ENCODE measurements around the gene RAMP2.
"Not testable (repeated sequence)": the region's sequence is repeated elsewhere in the genome, so short reads cannot be mapped to it uniquely, and the experiment has no call there.

RAMP2 gene, protein sequence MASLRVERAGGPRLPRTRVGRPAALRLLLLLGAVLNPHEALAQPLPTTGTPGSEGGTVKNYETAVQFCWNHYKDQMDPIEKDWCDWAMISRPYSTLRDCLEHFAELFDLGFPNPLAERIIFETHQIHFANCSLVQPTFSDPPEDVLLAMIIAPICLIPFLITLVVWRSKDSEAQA

DNA sequence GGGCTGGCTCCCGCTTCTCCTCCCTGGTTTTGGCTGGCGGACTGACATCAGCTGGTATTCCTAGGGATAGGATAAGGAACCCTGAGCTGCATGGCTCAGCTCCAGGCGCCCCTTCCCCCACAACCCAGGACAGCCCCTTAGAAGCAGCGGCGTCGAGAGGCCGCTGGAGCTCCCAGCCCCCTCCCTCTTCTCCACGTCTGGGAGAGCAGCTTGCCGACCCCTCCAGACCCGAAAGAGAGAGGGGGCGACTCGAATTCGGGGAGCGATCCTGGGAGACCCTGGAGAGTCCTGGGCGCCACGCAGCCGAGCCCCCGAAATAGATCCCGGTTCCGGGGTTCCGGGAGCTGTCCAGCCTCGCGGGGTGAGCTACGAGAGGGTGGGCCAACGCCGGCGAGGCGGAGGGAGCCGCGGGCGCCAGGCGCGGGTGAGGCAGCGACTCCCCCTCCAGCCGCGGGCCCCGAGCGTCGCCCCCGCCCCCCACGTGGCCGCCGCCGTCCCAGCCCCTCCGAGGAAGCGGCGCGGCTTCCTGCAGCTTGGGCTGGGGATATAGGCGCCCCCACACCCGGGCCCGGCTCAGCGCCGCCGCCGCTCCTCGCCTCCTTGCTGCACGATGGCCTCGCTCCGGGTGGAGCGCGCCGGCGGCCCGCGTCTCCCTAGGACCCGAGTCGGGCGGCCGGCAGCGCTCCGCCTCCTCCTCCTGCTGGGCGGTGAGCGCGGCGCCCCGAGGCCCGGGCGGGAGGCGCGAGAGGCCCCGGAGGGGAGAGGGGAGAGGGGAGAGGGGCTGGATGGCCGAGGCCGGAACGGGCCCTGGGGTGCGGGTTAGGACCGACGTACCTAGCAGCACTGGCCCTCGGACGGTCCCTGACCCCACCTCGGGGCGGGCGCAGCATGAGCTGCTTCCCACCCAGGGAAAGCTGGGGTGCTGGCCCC is at the start of gene RAMP2:
Gene RAMP2 (plus strand): TSS at position 576 of the 930 bp plus-strand sequence. CDS start 35 bp downstream, at position 611.
- peak; percentile 59 for DNase-seq (ENCODE audit: low read depth, low spot score)

DNA sequence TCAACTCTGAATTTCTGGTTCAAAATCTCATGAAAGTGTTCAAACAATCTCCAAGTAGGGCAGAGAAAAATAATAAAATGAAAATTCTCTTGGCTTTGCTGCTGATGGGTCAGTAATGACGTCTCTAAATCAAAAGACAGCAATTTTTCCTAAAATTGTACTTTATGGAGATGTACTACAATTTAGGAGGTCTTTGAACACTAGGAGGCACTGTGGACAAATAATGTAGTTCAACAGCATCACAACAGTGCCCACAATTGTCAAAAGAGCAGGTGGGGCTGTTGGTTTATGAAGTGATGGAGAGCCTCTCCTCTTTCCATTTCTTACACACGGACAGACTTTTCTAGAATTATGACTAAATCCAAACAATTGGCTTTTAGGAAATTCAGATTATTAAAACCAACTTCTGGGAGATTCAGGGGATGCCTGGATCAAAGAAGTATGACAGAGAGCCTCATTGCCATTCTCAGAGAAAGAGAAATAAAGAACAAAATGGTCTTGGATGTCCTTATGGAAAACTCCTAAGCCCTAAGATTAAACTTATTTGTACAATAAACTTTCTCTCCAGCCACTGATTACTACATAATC is 39.9 kb upstream of the RAMP2 start:
- peak; percentile 79 for DNase-seq (ENCODE audit: low read depth, low spot score)

DNA sequence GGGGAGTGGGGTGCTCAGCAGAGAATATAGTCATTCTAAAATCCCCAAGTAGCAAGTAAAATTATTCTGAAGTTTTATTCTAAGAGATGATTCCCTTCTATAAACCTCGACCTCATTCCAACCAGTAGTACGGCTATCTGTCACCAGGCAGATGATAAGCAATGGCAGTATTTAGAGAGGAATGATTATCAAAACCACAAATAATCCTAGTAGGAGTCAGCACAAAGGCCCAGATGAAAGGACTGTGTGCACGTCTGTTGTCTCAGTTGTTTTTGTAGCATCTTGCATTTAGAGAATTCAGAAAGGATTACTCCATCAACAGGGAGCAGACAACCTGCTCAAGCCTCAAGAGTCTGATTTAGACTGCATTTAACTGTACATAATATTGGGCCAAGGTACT is 37.4 kb upstream of the RAMP2 start:
- DNase-seq (ENCODE audit: low read depth, low spot score) = no peak

DNA sequence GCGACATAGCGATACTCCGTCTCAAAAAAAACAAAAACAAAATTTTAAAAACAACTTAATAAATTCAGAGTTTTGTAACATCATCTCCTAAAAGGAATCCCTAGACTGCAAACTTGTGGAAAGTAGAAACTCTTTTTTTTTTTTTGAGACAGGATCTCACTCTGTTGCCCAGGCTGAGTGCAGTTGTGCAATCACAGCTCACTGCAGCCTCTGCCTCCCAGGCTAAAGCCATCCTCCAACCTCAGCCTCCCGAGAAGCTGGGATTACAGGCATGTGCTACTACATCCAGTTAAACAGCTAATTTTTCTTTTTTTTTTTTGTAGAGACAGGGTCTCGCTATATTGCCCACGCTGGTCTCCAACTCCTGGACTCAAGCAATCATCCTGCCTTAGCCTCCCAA is 35.9 kb upstream of the RAMP2 start:
- no peak for DNase-seq (ENCODE audit: low read depth, low spot score)

DNA sequence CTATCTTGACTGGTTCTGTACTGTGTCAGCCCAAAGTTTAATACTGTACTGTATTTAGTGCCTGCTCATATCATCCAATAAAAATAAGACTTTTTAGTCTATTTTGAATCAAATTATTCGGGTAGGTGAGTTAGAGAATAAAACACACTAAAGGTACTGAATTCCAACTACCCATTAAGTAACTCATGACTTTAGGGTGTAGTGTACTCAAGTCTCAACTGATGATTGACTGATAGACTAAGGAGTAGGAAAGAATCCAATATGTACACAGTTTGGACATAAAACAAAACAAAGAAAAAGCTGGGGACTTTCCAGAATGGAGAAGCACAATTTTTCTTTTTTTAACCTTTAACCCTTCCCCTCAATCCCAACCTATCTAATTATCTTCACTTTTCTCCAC is 20.3 kb upstream of the RAMP2 start:
- DNase-seq (ENCODE audit: low read depth, low spot score) = no peak

DNA sequence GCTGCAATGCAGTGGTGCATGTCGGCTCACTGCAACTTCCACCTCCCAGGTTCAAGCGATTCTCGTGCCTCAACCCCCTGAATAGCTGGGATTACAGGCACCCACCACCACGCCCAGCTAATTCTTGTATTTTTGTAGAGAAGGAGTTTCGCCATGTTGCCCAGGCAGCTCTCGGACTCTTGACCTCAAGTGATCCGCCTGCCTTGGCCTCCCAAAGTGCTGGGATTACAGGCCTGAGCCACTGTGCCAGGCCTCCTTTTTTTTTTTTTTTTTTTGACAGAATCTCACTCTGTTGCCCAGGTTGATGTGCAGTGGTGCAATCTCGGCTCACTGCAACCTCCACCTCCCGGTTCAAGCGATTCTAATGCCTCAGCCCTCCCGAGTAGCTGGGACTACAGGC is 18.1 kb upstream of the RAMP2 start:
- not testable (repeated sequence) for DNase-seq (ENCODE audit: low read depth, low spot score)

DNA sequence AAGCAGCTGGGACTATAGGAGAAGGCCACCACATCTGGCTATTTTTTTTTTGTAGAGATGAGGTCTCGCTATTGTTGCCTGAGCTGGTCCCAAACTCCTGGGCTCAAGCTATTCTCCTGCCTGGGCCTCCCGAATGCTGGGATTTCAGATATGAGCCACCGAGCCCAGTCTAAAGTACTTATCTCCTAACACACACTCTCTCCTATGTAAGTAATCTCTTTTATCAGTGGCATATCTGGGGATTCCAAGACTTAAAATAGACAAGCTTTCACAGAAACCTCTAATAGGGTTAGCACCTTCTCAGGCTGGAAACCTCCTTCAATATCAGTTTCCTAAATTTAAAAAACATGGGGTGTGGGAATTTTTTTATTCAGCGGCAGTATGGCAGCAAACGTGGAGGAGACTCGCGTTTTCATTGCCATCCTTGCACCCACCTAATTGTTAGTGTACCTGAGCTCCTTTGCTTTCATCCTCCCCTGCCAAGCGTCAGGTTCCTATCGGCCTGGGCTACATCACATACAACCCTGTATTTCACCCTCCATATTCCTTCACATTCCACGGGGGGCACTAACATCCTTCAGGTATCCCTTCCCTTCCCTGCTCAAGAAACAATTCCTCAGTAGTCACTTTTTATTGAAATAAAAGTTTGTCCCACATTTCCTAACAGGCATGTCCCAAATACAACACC is 17.3 kb upstream of the RAMP2 start:
- DNase-seq (ENCODE audit: low read depth, low spot score) = no peak

DNA sequence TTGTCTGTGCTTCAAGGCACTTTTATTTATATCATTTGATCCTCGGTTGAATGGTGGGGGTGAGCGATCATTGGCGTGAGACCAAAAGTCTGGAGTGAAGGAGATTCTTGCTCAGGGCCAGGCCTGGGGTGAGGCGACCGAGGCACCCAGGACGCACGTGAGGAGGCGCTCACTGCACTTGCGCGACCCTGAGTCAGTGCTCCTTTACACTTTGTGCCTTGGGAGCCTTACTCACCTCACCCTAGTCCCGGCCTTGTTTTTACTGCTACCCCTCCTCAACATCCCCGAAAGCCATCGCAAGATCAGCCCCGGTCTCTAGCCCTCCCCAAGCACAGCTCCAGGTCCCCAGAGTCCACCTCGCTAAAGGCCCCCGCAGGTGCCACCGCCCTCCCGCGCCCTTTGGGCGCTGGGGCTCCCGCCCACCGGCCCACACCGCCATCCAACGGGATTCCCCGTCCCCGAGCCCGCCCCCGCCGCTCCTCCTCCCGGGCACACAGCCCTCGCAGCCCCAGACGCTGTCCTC is 16.7 kb upstream of the RAMP2 start:
- DNase-seq (ENCODE audit: low read depth, low spot score) = peak; percentile 60

DNA sequence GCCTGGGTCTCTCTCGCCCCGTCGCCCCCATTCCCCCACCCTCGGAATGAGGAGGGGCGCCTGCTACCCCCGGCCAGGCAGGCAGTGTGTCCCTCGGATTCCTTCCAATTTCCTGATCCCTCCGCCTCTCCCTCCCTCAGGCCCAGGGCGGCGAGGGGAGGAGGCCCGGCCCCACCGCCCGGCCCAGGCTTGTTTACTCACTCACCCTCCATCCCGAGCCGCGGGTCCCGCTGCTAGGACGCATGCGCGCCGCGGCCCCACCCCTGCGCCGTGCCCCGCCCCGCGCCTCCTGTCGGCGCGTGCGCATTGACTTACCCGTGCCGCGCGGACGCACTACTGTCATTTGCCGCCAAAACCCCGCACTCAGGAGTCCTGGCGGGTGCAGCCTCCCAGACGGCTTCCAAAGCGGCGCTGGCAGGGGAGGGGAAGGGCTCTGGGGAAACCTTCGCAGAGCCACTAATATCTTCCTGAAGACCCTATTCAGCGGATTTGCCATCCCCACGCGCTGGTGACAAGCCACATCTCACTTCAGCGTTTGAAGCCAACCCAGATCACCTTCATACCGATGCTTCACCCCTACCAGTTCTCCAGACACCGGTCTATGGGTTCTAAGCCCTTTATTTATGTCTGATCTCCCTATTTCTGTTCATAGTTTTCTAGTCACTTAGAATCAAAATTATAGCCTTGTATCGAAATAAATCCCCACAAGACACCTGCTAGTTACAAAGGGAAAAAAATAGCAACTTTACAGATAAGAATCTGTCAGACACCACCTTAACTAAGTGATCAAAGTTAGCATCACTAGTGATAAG is 16.0 kb upstream of the RAMP2 start, which contains the start of gene EZH1:
Gene EZH1 (minus strand): TSS at position 235 of the 812 bp plus-strand sequence. CDS start 16,099 bp downstream, outside the sequence.
- DNase-seq (ENCODE audit: low read depth, low spot score) = peak; percentile 97

DNA sequence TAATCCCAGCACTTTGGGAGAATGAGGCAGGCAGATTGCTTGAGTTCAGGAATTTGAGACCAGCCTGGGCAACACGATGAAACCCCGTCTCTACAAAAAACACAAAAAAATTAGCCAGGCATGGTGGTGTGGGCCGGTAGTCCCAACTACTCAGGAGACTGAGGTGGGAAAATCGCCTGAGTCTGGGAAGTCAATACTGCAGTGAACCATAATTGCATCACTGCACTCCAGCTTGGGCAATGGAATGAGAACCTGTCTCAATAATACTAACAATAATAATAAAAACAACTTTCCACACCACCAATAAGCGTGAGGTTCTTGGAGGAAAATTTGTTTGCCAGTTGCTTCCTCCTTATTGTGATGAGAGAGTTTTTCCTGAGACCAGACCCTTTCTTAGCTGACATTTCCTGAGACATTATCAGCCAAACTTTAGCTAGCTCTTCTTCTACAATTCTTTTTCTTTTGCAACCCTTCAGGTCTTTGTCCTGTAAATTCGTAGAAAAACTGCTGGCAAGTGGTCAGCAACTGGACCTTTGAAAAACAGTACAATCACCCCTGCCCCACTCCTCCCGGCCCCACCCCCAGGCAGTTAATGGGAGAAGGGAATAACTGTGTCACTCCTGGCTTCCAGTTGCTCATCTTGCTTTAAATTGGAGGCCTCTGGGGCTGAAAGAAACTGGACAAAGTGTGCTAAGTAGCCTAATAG is 12.7 kb upstream of the RAMP2 start:
- DNase-seq (ENCODE audit: low read depth, low spot score) = no peak

DNA sequence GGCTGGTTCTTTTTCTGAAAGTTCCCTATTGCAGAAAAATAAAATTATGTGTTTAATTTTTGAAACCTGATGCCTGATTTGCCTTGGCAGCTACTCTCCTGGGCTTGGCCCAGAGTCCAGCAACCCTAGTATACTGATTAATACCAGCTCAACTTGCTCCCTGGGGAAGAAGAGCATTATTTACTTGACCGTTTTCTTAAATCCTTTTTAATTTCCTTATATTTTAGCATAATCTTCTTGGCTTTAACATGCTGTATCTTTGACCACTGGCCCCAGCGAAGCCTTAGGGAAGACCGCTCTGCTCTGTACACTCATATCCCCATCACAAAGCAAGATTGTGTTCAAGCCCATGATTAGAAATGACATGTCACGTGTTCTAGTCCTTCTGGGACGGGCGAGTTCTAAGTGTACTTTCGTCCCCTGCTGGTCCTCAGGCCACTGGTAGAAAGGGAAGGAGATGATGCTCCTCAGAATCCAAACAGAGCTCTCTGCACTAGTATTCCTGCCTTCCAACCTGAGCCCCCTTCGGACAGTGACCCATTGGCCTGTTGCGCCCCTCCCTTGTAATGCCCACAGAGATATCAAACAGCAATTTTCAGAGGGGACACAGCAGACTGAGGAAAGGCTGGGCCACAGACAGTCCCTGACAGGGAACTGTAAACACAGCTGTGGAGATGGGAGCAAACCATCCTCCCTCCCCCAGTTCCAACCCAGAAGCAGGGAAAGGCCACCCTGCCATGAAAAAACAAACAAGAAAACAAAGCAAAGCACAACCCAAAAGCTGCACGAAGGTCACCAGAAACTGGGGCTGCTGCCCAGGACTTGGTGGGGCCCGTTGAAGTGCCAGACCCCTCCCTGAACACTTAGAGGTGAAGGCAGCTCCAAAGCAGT is 11.9 kb upstream of the RAMP2 start:
- DNase-seq (ENCODE audit: low read depth, low spot score) = no peak

DNA sequence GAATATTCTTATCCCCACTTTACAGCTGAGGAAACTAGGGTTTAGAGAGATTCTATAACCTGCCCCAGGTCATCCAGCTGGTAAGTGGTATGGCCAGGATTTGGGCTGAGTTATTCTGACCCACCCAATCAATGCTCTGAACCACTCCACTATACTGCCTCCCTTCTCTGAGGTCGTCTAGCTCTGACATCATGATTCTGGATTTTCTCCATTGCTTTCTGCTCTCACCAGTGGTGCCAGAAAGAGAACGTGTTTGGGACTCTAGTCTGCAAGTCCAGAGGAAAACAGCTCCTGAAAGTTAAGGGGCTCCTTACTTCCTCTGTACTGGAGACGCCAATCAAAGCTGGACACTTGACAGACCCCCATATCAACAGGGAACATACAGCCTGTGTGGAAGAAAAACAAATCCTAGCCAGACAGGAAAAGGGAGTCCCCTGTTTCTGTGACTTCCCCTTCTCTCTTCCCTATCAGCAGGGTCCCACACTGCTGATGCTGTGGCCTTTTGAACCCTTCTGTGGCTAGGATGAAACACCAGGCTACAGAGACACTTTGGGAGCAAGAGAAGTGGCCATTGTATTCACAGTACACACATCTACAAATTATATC is 10.2 kb upstream of the RAMP2 start:
- DNase-seq (ENCODE audit: low read depth, low spot score) = no peak

DNA sequence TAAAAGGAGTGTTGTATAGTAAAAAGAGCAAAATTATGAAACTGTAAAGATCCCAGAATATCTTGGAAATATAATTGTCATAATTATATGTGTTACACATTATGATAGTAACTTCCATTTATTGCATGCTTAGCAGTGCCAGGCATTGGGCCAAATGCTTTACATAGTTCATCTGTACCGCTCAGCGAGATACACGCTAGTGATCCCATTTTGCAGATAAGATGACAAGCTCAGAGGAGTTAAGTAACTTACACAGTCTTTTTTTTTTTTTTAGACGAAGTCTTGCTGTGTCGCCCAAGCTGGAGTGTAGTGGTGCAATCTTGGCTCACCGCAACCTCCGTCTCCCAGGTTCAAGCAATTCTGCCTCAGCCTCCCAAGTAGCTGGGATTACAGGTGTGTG is 9.4 kb upstream of the RAMP2 start:
- DNase-seq (ENCODE audit: low read depth, low spot score) = no peak

DNA sequence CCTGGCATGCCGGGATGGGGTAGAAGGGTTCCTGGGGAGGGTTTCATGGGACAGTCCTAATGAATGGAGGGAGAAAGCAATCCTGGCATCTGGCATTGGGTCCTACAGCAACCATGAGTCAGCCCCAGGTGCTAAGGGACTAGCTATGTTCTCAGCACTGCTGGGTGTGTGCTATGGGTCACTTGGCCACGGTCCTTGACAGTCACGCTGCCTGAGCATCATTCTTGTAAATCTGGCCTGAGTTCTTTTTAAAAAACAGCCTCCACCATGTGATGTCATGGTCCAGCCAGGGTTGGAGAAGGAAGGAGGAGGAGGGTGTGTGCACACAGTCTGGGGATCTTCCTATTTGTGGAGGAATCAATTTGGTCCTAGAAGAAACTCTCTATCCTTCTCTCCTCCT is 6.2 kb upstream of the RAMP2 start:
- DNase-seq (ENCODE audit: low read depth, low spot score) = no peak

DNA sequence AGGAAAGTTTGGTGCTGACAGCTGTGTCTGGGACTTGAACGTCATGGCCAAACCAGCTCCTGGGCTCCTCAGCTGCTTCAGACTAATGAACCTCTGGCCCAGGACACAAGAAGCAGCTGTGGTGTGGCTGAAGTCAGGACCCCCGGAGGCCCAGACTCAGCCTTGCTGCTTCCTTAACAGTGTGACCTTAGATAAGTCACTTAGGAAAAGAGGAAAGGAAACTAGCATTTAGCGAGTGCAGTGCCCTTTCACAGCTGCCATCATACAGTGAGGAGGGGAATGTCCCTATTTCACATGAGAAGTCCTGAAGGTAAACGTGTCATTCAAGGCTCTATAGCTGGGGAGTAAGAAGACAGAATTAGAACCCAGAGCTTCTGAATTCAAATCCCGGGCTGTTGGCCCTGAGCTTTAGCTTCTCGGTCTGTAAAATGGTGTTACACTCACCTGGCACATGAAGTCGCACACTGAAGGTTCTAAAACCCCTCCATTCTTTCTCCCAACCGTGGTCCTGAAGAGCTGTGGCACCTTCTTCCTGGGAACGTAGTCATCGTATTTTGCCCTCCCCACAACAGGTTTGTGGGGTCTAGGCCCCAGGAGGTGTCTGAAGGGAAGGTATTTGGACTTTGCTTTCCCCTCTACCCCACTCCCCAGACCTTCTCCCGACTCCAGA is 910 bp upstream of the RAMP2 start:
- DNase-seq (ENCODE audit: low read depth, low spot score) = no peak

DNA sequence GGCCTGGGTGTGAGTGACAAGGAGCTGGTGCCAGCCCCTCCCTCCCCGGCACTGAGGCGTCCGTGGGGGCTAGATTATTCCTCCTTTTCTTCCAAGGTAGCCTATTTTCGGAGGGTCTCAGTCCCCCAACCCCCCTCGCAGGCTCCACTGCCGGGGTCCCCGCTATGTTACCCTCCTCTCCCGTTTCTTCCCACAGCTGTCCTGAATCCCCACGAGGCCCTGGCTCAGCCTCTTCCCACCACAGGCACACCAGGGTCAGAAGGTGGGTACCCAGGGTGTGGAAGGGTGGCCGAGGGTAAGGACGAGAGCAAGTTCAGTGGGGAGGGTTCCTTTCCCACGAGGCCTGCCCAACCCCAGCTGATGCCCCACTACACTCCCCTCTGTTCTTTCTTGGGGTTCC is 611 bp downstream of the RAMP2 start:
- no peak for DNase-seq (ENCODE audit: low read depth, low spot score)

DNA sequence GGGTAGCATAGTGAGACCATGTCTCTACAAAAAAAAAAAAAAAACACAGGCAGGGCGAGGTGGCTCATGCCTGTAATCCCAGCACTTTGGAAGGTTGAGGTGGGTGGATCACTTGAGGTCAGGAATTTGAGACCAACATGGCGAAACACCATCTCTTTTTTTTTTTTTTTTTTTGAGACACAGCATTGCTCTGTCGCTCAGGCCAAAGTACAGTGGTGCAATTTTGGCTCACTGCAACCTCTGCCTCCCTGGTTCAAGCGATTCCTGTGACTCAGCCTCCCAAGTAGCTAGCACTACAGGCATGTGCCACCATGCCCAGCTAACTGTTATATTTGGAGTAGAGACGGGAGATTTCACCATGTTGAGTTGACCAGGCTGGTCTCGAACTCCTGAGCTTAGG is 5.1 kb downstream of the RAMP2 start:
- DNase-seq (ENCODE audit: low read depth, low spot score) = no peak

DNA sequence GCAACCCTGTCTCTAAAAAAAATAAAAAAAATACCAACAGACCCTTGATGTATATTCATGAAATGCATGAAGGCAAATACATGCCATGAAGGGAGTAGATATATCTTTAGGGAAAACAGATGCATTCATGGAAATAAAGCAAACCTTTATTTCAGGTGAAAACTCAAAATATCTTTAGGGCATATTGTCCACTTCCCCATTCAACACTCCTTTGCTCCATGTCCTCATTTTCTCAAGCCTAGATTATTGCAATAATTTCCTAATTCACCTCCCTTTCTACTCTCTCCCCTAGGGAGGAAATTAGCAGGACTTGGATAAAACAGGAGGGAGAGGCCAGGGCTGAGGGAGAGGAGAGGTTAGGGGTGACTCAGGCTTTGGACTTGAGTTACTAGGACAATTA is 6.5 kb downstream of the RAMP2 start:
- DNase-seq (ENCODE audit: low read depth, low spot score) = no peak
